ENCODE results near the gene MAP3K6.

The MAP3K6 gene

GRCh38 chr1:27374362-27375086, 7.8 kb upstream of the MAP3K6 start, which contains the start of gene FCN3:
TSS of gene FCN3 (minus strand) at chr1:27374824. CDS start at chr1:27374818, 6 bp downstream.
- no peak for FAIRE-seq

GRCh38 chr1:27372808-27373690, 6.3 kb upstream of the MAP3K6 start:
- no peak for FAIRE-seq

- FAIRE-seq, result no peak
These were observed 5.5 kb upstream of the MAP3K6 start for GRCh38 chr1:27372022-27372807.

- no peak for FAIRE-seq
These were observed 2.3 kb upstream of the MAP3K6 start for GRCh38 chr1:27368869-27369582.

- no peak for FAIRE-seq
These were observed 444 bp upstream of the MAP3K6 start for GRCh38 chr1:27367160-27367650.

- no peak for FAIRE-seq
These were observed 699 bp downstream of the MAP3K6 start for GRCh38 chr1:27366113-27366410.

GRCh38 chr1:27365372-27366112, 1.2 kb downstream of the MAP3K6 start:
- no peak for FAIRE-seq

- FAIRE-seq, result no peak
These were observed 1.9 kb downstream of the MAP3K6 start for GRCh38 chr1:27364696-27365371.

- FAIRE-seq, result no peak
These were observed 2.7 kb downstream of the MAP3K6 start for GRCh38 chr1:27363766-27364695.

GRCh38 chr1:27361553-27361952, 5.2 kb downstream of the MAP3K6 start:
- no peak for FAIRE-seq

GRCh38 chr1:27361044-27361402, 5.7 kb downstream of the MAP3K6 start:
- FAIRE-seq, result no peak

GRCh38 chr1:27360159-27361043, 6.4 kb downstream of the MAP3K6 start:
- FAIRE-seq, result no peak

GRCh38 chr1:27359822-27360158, 7.0 kb downstream of the MAP3K6 start:
- FAIRE-seq, result no peak

GRCh38 chr1:27358928-27359313, 7.8 kb downstream of the MAP3K6 start:
- no peak for FAIRE-seq

GRCh38 chr1:27358038-27358927, 8.5 kb downstream of the MAP3K6 start:
- FAIRE-seq, result no peak

- FAIRE-seq, result no peak
These were observed 9.3 kb downstream of the MAP3K6 start for GRCh38 chr1:27357281-27358037.

- no peak for FAIRE-seq
These were observed 10.0 kb downstream of the MAP3K6 start for GRCh38 chr1:27356619-27357280.
